ENCODE measurements around the gene LOXHD1. TPM values are rescaled to one million over a fixed set of nuclear protein-coding genes. Genes with fewer than 3 reads are reported as not detected.

LOXHD1 gene
- total RNA-seq, 2 donors from 2014 or later: 0.11 TPM; not detected in 1

- no peak for TF ChIP-seq CTCF (IDR thresholded peaks at IDR 0.05)
- DNase-seq (ENCODE audit: low spot score): no peak
- Histone ChIP-seq H3K4me1 (peaks cover 0 to 9% of the 10 kb centered on the region in 2 donors), H3K4me3 (no peak overlapping the region), H3K9me3 (no peaks in the 10 kb centered on the region), H3K27me3 (no peaks in the 10 kb centered on the region), H3K36me3 (no peaks in the 10 kb centered on the region), H3K27ac (no peak overlapping the region)
Observed at GRCh38 chr18:46474487-46475389, 182.3 kb downstream of the LOXHD1 start.

- no peak for TF ChIP-seq CTCF (IDR thresholded peaks at IDR 0.05)
- Histone ChIP-seq H3K36me3 (no peaks in the 10 kb centered on the region), H3K27me3 (no peaks in the 10 kb centered on the region), H3K27ac (no peak overlapping the region), H3K4me1 (peaks cover 0 to 9% of the 10 kb centered on the region in 2 donors), H3K4me3 (no peak overlapping the region), H3K9me3 (no peaks in the 10 kb centered on the region)
- DNase-seq (ENCODE audit: low spot score): no peak
Observed at GRCh38 chr18:46471809-46472498, 185.1 kb downstream of the LOXHD1 start.

- no peak for DNase-seq (ENCODE audit: low spot score)
- H3K27ac ChIP-seq: no peak overlapping the region
Observed at GRCh38 chr18:46470714-46471113, 186.3 kb downstream of the LOXHD1 start.

DNA sequence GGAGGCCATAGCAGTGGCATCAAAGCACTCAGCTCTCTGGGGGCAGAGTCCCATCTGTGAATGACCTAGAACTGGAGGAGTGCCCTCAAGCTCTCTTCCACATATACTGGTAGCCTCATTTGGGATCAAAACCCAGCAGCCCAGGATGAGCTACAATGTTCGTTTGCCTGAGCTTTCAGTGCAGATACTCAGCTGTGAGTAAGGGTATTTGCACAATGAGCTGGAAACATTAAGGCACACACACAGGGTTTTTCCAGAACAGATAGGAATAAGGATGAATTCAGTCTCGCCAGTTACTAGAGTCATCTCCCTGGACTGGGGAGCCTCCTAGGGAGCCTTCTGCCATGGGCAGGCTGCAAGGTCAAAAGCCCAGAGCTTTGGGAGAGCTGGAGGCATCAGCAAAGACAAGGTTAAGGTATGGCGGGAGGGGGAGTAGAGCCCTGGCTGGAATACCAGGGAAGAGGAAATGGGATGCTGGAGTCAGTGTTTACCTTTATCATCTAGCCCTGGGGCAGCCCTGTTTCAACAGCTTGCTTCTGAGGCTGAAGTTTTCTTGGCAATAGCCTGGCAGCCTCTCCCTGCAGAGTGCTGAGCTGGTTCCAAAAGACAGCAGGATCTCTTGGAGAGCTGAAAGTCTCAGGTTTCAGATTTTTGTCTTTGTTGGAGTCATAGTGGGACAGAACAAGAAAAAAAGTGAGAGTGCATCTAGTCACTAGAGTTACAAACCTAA, 187.7 kb downstream of the LOXHD1 start:
- no peak for TF ChIP-seq CTCF (IDR thresholded peaks at IDR 0.05)
- DNase-seq (ENCODE audit: low spot score): no peak
- no peaks in the 10 kb centered on the region for H3K36me3 ChIP-seq
- no peak overlapping the region for H3K27ac ChIP-seq
- H3K27me3 ChIP-seq: no peaks in the 10 kb centered on the region
- no peak overlapping the region for H3K4me3 ChIP-seq
- H3K9me3 ChIP-seq: no peaks in the 10 kb centered on the region
- peaks cover 0 to 7% of the 10 kb centered on the region in 2 donors for H3K4me1 ChIP-seq

More at GRCh38 chr18:46470714-46471113, 186.3 kb downstream of the LOXHD1 start:
- Histone ChIP-seq H3K27me3 (no peaks in the 10 kb centered on the region), H3K4me1 (peaks cover 0 to 9% of the 10 kb centered on the region in 2 donors), H3K9me3 (no peaks in the 10 kb centered on the region), H3K4me3 (no peak overlapping the region), H3K36me3 (no peaks in the 10 kb centered on the region)
- TF ChIP-seq CTCF (IDR thresholded peaks at IDR 0.05): no peak

DNA sequence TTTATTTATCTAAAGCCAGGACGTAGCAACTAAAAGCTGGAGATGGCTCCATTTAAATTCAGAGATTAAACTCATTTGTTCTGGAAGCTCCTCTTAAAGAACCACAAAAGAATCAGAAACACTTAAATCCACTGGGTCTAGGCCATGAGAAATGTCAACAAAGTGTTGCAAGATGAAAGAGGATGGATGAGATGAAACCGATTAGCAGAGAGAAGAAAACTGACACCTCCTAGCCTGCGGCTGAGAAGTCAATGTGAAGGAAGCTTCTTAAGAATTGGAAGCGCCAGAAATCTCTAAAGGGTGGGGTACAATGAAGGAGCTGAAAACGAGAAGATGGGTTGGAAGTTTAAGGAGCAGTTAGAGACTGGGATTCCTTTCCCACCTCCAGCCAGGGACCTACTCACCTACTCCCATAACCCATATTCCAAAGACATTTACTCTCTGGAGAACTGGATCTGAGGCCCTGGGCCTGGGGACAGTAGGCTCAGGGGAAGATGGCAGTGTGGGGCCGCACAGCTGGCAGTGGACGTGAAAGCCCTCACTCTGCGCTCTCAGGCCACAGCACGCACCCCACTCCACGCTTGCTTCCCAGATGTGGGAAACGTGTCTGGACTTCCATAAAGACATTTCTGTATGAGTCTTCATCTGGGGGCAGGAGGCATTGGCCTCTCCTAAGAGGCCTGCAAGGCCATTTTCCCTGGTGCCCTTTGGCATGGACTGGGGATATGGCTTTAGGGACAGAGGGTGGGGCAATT, 188.4 kb downstream of the LOXHD1 start:
- DNase-seq (ENCODE audit: low spot score): no peak
- H3K36me3 ChIP-seq: no peaks in the 10 kb centered on the region
- TF ChIP-seq CTCF (IDR thresholded peaks at IDR 0.05): no peak
- H3K27me3 ChIP-seq: no peaks in the 10 kb centered on the region
- no peak overlapping the region for H3K27ac ChIP-seq
- H3K9me3 ChIP-seq: no peaks in the 10 kb centered on the region
- no peaks in the 10 kb centered on the region for H3K4me1 ChIP-seq
- H3K4me3 ChIP-seq: no peak overlapping the region
